ENCODE results near the gene ZNF77.

DNA sequence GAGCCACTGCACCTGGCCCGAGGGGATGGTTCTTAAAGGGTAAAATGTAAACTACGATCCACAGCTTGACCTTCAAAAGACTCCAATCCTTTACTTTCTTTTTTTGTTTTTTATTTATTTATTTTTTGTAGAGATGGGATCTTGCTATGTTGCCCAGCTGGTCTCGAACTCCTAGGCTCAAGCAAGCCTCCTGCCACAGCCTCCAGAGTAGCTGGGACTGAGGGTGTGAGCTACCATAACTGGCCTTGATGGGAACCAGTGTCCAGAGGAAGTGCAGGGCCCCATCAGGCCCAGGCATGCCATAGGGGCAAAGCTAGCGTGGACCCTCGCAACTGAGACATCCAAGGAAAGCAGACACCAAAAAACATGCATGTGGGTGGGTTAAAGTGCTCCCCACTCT is 18.4 kb upstream of the ZNF77 start:
- TF ChIP-seq EP300 (conservative IDR thresholded peaks at IDR 0.05; ENCODE audit: poor library complexity, severe bottlenecking) (no peak), CTCF (IDR thresholded peaks at IDR 0.05; ENCODE audit: poor library complexity, severe bottlenecking) (no peak), TAF1 (IDR thresholded peaks at IDR 0.05; ENCODE audit: low read depth) (no peak), RAD21 (conservative IDR thresholded peaks at IDR 0.05) (no peak), POLR2AphosphoS5 (IDR thresholded peaks at IDR 0.05) (no peak), EZH2 (IDR thresholded peaks at IDR 0.05; ENCODE audit: borderline replicate concordance, insufficient read depth, low read length, poor library complexity, severe bottlenecking) (no peak), MXI1 (conservative IDR thresholded peaks at IDR 0.05; ENCODE audit: poor library complexity, severe bottlenecking) (no peak)
- TF ChIP-seq, protein P1, sequence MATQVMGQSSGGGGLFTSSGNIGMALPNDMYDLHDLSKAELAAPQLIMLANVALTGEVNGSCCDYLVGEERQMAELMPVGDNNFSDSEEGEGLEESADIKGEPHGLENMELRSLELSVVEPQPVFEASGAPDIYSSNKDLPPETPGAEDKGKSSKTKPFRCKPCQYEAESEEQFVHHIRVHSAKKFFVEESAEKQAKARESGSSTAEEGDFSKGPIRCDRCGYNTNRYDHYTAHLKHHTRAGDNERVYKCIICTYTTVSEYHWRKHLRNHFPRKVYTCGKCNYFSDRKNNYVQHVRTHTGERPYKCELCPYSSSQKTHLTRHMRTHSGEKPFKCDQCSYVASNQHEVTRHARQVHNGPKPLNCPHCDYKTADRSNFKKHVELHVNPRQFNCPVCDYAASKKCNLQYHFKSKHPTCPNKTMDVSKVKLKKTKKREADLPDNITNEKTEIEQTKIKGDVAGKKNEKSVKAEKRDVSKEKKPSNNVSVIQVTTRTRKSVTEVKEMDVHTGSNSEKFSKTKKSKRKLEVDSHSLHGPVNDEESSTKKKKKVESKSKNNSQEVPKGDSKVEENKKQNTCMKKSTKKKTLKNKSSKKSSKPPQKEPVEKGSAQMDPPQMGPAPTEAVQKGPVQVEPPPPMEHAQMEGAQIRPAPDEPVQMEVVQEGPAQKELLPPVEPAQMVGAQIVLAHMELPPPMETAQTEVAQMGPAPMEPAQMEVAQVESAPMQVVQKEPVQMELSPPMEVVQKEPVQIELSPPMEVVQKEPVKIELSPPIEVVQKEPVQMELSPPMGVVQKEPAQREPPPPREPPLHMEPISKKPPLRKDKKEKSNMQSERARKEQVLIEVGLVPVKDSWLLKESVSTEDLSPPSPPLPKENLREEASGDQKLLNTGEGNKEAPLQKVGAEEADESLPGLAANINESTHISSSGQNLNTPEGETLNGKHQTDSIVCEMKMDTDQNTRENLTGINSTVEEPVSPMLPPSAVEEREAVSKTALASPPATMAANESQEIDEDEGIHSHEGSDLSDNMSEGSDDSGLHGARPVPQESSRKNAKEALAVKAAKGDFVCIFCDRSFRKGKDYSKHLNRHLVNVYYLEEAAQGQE (IDR thresholded peaks at IDR 0.05; ENCODE audit: borderline replicate concordance), result no peak
